OCI-M1 (cell line): ENCODE data around the gene KCNQ1.
A peak's percentile ranks its signal among the peaks of the same experiment; 100 is the strongest.

Source experiments
- DNase-seq: peaks from one replicate; lab custom pipeline; 2025; lab: John Stamatoyannopoulos, UW

The KCNQ1 gene

GRCh38 chr11:2570211-2570811 lies 125.5 kb downstream of the KCNQ1 start:
- no peak for DNase-seq

- no peak for DNase-seq
Measured at GRCh38 chr11:2570841-2571597, 126.2 kb downstream of the KCNQ1 start.

- DNase-seq: no peak
Measured at GRCh38 chr11:2571598-2572281, 126.9 kb downstream of the KCNQ1 start.

GRCh38 chr11:2572491-2573239 lies 127.9 kb downstream of the KCNQ1 start:
- DNase-seq: no peak

- no peak for DNase-seq
Measured at GRCh38 chr11:2573240-2574042, 128.6 kb downstream of the KCNQ1 start.

GRCh38 chr11:2574043-2574552 lies 129.3 kb downstream of the KCNQ1 start:
- no peak for DNase-seq

GRCh38 chr11:2574553-2575535 lies 130.0 kb downstream of the KCNQ1 start:
- DNase-seq: peak; percentile 16

- DNase-seq: no peak
Measured at GRCh38 chr11:2575591-2576051, 130.8 kb downstream of the KCNQ1 start.

GRCh38 chr11:2576111-2576510 lies 131.3 kb downstream of the KCNQ1 start:
- DNase-seq: no peak

- DNase-seq: no peak
Measured at GRCh38 chr11:2576549-2576948, 131.7 kb downstream of the KCNQ1 start.

GRCh38 chr11:2577031-2577990 lies 132.5 kb downstream of the KCNQ1 start:
- no peak for DNase-seq

- DNase-seq: no peak
Measured at GRCh38 chr11:2577991-2578928, 133.5 kb downstream of the KCNQ1 start.

GRCh38 chr11:2578929-2579270 lies 134.1 kb downstream of the KCNQ1 start:
- no peak for DNase-seq

- DNase-seq: no peak
Measured at GRCh38 chr11:2579315-2580060, 134.7 kb downstream of the KCNQ1 start.

- no peak for DNase-seq
Measured at GRCh38 chr11:2580061-2580421, 135.2 kb downstream of the KCNQ1 start.

- DNase-seq: no peak
Measured at GRCh38 chr11:2580571-2581001, 135.8 kb downstream of the KCNQ1 start.
